Posterior cingulate gyrus (tissue), 11 donors: ENCODE data around the gene PLA2G15.
A peak's percentile ranks its signal among the peaks of the same experiment; 100 is the strongest.

Experiments
- DNase-seq, 10 donors: peaks; one replicate each; pipeline versions ENCODE4 v3.0.0 to v3.0.0-alpha.2; 2020 to 2021; ENCODE audit warnings: mixed read lengths in 3 of 10
- intact Hi-C: fragments of 100-400 bp; cut with DNase I; formaldehyde crosslinking; loops from one replicate; pipeline ENCODE4 v1.15.1; 2023

PLA2G15 gene

GRCh38 chr16:68247932-68248331, 2.8 kb downstream of the PLA2G15 start:
- DNase-seq, result no peak
- intact Hi-C loops, result no loop called here

GRCh38 chr16:68249371-68249770, 4.2 kb downstream of the PLA2G15 start:
- intact Hi-C loops, result no loop called here
- DNase-seq, result peak in 1 of 10 donors; percentile 69

- intact Hi-C loops, result no loop called here
- DNase-seq, result no peak
These were observed 5.8 kb downstream of the PLA2G15 start for GRCh38 chr16:68250951-68251350.

- no peak for DNase-seq
- intact Hi-C loops, result no loop called here
These were observed 6.7 kb downstream of the PLA2G15 start for GRCh38 chr16:68251832-68252231.

- intact Hi-C loops, result no loop called here
- no peak for DNase-seq
These were observed 7.2 kb downstream of the PLA2G15 start for GRCh38 chr16:68252383-68252782.

GRCh38 chr16:68253721-68254120, 8.5 kb downstream of the PLA2G15 start:
- DNase-seq, result no peak
- intact Hi-C loops, result no loop called here

GRCh38 chr16:68255712-68256111, 10.5 kb downstream of the PLA2G15 start:
- no peak for DNase-seq
- intact Hi-C loops, result no loop called here

- intact Hi-C loops, result no loop called here
- peak in 7 of 10 donors; percentile 42 to 91 (median 73) for DNase-seq
These were observed 12.2 kb downstream of the PLA2G15 start for GRCh38 chr16:68257251-68257905.

GRCh38 chr16:68257906-68258800, 13.0 kb downstream of the PLA2G15 start:
- peak in 1 of 10 donors; percentile 83 for DNase-seq
- intact Hi-C loops, result no loop called here

GRCh38 chr16:68259007-68259825, 14.0 kb downstream of the PLA2G15 start:
- DNase-seq, result peak in 1 of 10 donors; percentile 75
- intact Hi-C loops, result no loop called here

- peak in 1 of 10 donors; percentile 29 for DNase-seq
- intact Hi-C loops, result no loop called here
These were observed 18.5 kb downstream of the PLA2G15 start for GRCh38 chr16:68263559-68264127.

- intact Hi-C loops, result loop anchor here (5.0 kb wide), 1 partner anchor 48 kb away; the partner anchor contains the start of genes PRMT7 and SLC7A6OS
- DNase-seq, result peak; percentile 56 to 96 (median 70)
These were observed 19.2 kb downstream of the PLA2G15 start, which contains the start of gene SLC7A6 for GRCh38 chr16:68264128-68265077. TSS of gene SLC7A6 (plus strand) at chr16:68264526. CDS start at chr16:68274727, 10,201 bp downstream.

GRCh38 chr16:68265078-68265920, 20.1 kb downstream of the PLA2G15 start:
- intact Hi-C loops, result loop anchor here (5.0 kb wide), 1 partner anchor 47 kb away; the partner anchor contains the start of genes PRMT7 and SLC7A6OS
- DNase-seq, result peak in 1 of 10 donors; percentile 24

GRCh38 chr16:68267612-68268405, 22.6 kb downstream of the PLA2G15 start:
- no peak for DNase-seq
- intact Hi-C loops, result loop anchor here (5.0 kb wide), 1 partner anchor 44 kb away; the partner anchor contains the start of genes PRMT7 and SLC7A6OS

- DNase-seq, result no peak
- intact Hi-C loops, result loop anchor here (5.0 kb wide), 1 partner anchor 43 kb away; the partner anchor contains the start of genes PRMT7 and SLC7A6OS
These were observed 24.6 kb downstream of the PLA2G15 start for GRCh38 chr16:68269793-68270192.

- intact Hi-C loops, result no loop called here
- DNase-seq, result no peak
These were observed 25.2 kb downstream of the PLA2G15 start for GRCh38 chr16:68270353-68270752.
